ENCODE results near the gene STS. TPM values are rescaled to one million over a fixed set of nuclear protein-coding genes. Genes with fewer than 3 reads are reported as not detected.

Gene STS
- total RNA-seq, 1 experiment from 2014 or later: 3.3 TPM

- intact Hi-C loops (cut with micrococcal nuclease; ENCODE audit: unreplicated experiment): no loop called here
- no TSS peak for BruUV-seq (replicated peaks)
- Histone ChIP-seq H3K4me1 (replicated peaks; ENCODE audit: insufficient read depth) (peaks cover 8% of the 10 kb centered on the region), H4K20me1 (ENCODE audit: insufficient read depth) (no peaks in the 10 kb centered on the region), H3K4me3 (no peak overlapping the region), H3K9me2 (ENCODE audit: insufficient read depth) (no peaks in the 10 kb centered on the region), H3K4me2 (no peak overlapping the region), H3K79me2 (ENCODE audit: low read depth) (no peaks in the 10 kb centered on the region), H3K27ac (no peak overlapping the region), H2AFZ (no peak overlapping the region), H3F3A (ENCODE audit: insufficient read depth, low read depth) (peaks cover 7% of the 10 kb centered on the region; the same call in 1 of the 2 replicates), H3K36me3 (ENCODE audit: low read depth) (no peaks in the 10 kb centered on the region), H3K9me3 (ENCODE audit: insufficient read depth, low read depth) (no peaks in the 10 kb centered on the region), H3K27me3 (ENCODE audit: insufficient read depth, low read depth) (no peaks in the 10 kb centered on the region)
- TF ChIP-seq EZH2 (IDR thresholded peaks at IDR 0.05; ENCODE audit: low read depth): no peak
- no peak for TF ChIP-seq CTCF (conservative IDR thresholded peaks at IDR 0.05)
- DNase-seq: no peak
- ChIA-PET CTCF (no interaction called here), POLR2A (ENCODE audit: unreplicated experiment) (no interaction called here)
Measured at GRCh38 chrX:7194606-7195005, 47.1 kb downstream of the STS start.

Small RNA genes within 50 kb of the gene (microRNA-seq; reads per million reads assigned to microRNA genes)
- not detected for gene MIR4767 (ENCODE audit: borderline number of aligned reads, borderline replicate concordance)

Other genes with a start within 250 kb of the STS start
- gene PUDP, start 441 bp downstream of the STS start, total RNA-seq (2021): 22.6 and 24.9 TPM in 2 replicates

Data from PC-9 (cell line).